CD4-positive, alpha-beta T cell treated with Interleukin-21 for 1 hour (primary cell): Measurements from ENCODE around the gene HSD17B14.
A peak's percentile ranks its signal among the peaks of the same experiment; 100 is the strongest.
"Not testable (repeated sequence)": the region's sequence is repeated elsewhere in the genome, so short reads cannot be mapped to it uniquely, and the experiment has no call there.

Source experiments
- DNase-seq: peaks from one replicate; pipeline ENCODE4 v3.0.0-alpha.2; 2020

HSD17B14 gene

GRCh38 chr19:48836089-48837017 lies at the start of gene HSD17B14:
TSS of gene HSD17B14 (minus strand) at chr19:48836491. CDS start at chr19:48836411, 80 bp downstream.
- no peak for DNase-seq

GRCh38 chr19:48883726-48884125 lies 47.4 kb upstream of the HSD17B14 start:
- DNase-seq, result peak; percentile 39

- peak; percentile 62 for DNase-seq
Measured at GRCh38 chr19:48881741-48882657, 45.7 kb upstream of the HSD17B14 start.

- peak; percentile 26 for DNase-seq
Measured at GRCh38 chr19:48879696-48880095, 43.4 kb upstream of the HSD17B14 start.

- peak; percentile 21 for DNase-seq
Measured at GRCh38 chr19:48879025-48879637, 42.8 kb upstream of the HSD17B14 start.

- DNase-seq, result peak; percentile 57
Measured at GRCh38 chr19:48878196-48879024, 42.1 kb upstream of the HSD17B14 start.

- peak; percentile 45 for DNase-seq
Measured at GRCh38 chr19:48877855-48878195, 41.5 kb upstream of the HSD17B14 start.

GRCh38 chr19:48876043-48876981 lies 40.0 kb upstream of the HSD17B14 start:
- peak; percentile 57 for DNase-seq

GRCh38 chr19:48874303-48875135 lies 38.2 kb upstream of the HSD17B14 start:
- peak; percentile 39 for DNase-seq

GRCh38 chr19:48873476-48874302 lies 37.4 kb upstream of the HSD17B14 start:
- DNase-seq, result no peak

- peak; percentile 90 for DNase-seq
Measured at GRCh38 chr19:48872884-48873475, 36.7 kb upstream of the HSD17B14 start.

GRCh38 chr19:48872182-48872883 lies 36.0 kb upstream of the HSD17B14 start, which contains the start of gene PPP1R15A:
TSS of gene PPP1R15A (plus strand) at chr19:48872421. CDS start at chr19:48873234, 813 bp downstream.
- DNase-seq, result peak; percentile 100

- DNase-seq, result not testable (repeated sequence)
Measured at GRCh38 chr19:48871471-48872181, 35.3 kb upstream of the HSD17B14 start.

- no peak for DNase-seq
Measured at GRCh38 chr19:48870048-48870447, 33.8 kb upstream of the HSD17B14 start.

- DNase-seq, result no peak
Measured at GRCh38 chr19:48868114-48868886, 32.0 kb upstream of the HSD17B14 start, which contains the start of gene PLEKHA4. TSS of gene PLEKHA4 (minus strand) at chr19:48868617. CDS start at chr19:48867620, 997 bp downstream.

GRCh38 chr19:48867746-48868113 lies 31.4 kb upstream of the HSD17B14 start:
- DNase-seq, result no peak
